ENCODE measurements around the gene TRPC6. TPM values are rescaled to one million over a fixed set of nuclear protein-coding genes. Genes with fewer than 3 reads are reported as not detected.

TRPC6 gene
- total and polyA plus RNA-seq, 11 donors = 0.25 to 1.7 (median 0.34) TPM; not detected in 1

DNA sequence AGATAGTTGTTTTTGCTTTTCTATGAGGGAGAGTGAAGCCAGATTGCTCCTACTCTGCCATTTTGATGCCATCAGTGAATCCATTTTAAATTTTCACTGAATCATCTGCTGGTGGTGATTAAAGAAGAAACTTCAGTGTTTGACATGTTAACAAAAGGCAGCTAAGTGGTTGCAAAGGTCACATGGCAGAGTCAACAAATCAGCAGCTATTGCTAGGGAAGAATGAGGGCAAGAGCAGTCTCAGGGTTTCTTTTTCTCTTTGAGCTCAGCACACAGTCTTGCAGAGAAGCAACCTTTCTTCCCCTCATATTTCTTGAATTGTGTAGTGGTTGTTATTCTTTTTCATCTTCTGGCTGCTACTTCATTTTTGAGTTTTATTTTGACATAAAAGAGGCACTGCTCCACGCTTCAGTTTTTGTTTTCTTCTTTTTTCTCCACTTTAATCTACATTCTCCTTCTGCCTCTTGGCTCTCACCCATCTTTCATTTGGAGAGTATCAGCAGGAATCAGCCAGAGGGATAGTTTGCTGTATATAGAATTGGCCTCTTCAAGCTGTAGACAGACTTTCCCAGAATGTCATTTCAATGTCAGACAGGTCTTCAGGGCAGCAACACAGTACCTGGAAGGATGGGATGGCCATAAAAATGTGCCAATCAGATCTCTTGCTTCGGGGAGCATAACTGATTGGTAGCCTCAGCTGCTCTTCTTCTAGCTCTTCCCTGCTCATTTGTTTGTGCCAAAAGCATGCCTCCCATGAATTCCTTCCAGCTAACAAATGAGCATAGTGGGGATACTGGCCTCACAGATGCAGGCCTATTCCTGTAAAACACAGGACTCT lies 153.9 kb downstream of the TRPC6 start:
- intact Hi-C loops (cut with DNase I) = loop anchor here in 4 of 10 donors (5.0 to 10.0 kb wide), 4 partner anchors 33 to 455 kb away; partner anchors contain the start of gene PGR (in 1 of the 4)
- DNase-seq (no peak), ATAC-seq (peak in 1 of 4 donors; percentile 44)
- Histone ChIP-seq H3K27me3 (no peaks in the 10 kb centered on the region), H3K4me1 (peaks cover 0 to 10% (median 0%) of the 10 kb centered on the region in 12 donors), H3K4me3 (no peak overlapping the region), H3K36me3 (no peaks in the 10 kb centered on the region), H3K27ac (peak overlapping the region in 4 of 12 donors; percentile 3 to 33 (median 6)), H3K9me3 (peaks cover 0 to 39% (median 5%) of the 10 kb centered on the region in 12 donors)
- WGBS, 4 donors = 50 to 68% (median 58%) methylated on average over 2 of the region's 2 CpGs
- TF ChIP-seq CTCF (IDR thresholded peaks at IDR 0.05) (no peak), POLR2A (IDR thresholded peaks at IDR 0.05) (no peak)

DNA sequence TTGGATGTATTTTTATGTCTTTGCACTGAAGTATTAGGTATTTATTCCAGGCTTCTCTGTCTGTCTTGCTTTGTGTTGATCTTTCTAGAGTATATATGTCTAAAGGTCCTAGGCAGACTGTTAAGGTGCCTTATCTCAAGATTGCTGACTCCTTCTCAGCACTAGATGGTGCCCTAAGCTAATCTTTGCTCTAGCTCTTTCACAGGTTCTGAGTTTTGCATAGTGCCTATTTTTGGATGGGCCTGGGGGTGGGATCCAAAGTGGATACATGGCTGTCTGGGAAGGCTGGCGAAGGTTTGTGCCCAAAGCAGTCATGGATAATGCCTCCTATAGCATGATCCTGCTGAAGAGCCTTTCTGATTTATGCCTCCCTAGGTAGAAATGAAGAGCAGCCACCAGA lies 154.9 kb downstream of the TRPC6 start:
- H3K27me3 ChIP-seq = no peaks in the 10 kb centered on the region
- peaks cover 0 to 39% (median 5%) of the 10 kb centered on the region in 12 donors for H3K9me3 ChIP-seq
- no peak for DNase-seq
- H3K4me1 ChIP-seq = peaks cover 0 to 10% (median 0%) of the 10 kb centered on the region in 12 donors
- intact Hi-C loops (cut with DNase I) = no loop called here
- ATAC-seq = peak in 3 of 4 donors; percentile 32 to 61 (median 41)
- H3K36me3 ChIP-seq = no peaks in the 10 kb centered on the region
- H3K27ac ChIP-seq = peak overlapping the region in 1 of 12 donors; percentile 9
- H3K4me3 ChIP-seq = no peak overlapping the region
- TF ChIP-seq CTCF (IDR thresholded peaks at IDR 0.05) (peak in 3 of 12 donors; percentile 18 to 30 (median 22)), POLR2A (IDR thresholded peaks at IDR 0.05) (no peak)
- 70 to 100% (median 76%) methylated on average over 1 of the region's 1 CpG for WGBS, 4 donors

- 41 to 88% (median 73%) methylated on average over 2 of the region's 2 CpGs for WGBS, 4 donors
- Histone ChIP-seq H3K9me3 (peaks cover 0 to 8% (median 0%) of the 10 kb centered on the region in 12 donors), H3K27me3 (no peaks in the 10 kb centered on the region), H3K4me3 (no peak overlapping the region), H3K36me3 (no peaks in the 10 kb centered on the region), H3K4me1 (no peaks in the 10 kb centered on the region), H3K27ac (peak overlapping the region in 1 of 12 donors; percentile 71)
- intact Hi-C loops (cut with DNase I) = no loop called here
- ATAC-seq = no peak
- TF ChIP-seq POLR2A (IDR thresholded peaks at IDR 0.05) (no peak), CTCF (IDR thresholded peaks at IDR 0.05) (no peak)
- no peak for DNase-seq
These were observed 176.5 kb downstream of the TRPC6 start for GRCh38 chr11:101407324-101407723.

Small RNAs within 50 kb of the gene (microRNA-seq; reads per million reads assigned to microRNA genes)
- 0 reads per million in 4 donors for gene MIR3920

All from heart left ventricle (tissue), 16 donors.